K562 (cell line): ENCODE data around the gene CRLF1. TPM values are rescaled to one million over a fixed set of nuclear protein-coding genes. Genes with fewer than 3 reads are reported as not detected.
A peak's percentile ranks its signal among the peaks of the same experiment; 100 is the strongest.

Source experiments
- ATF7 ChIP-seq: fragments of 450-650 bp; IDR thresholded peaks from 2 replicates; pipeline ENCODE4 v1.7.1; 2014; ENCODE audit warnings: mild to moderate bottlenecking, moderate library complexity
- BRD9 ChIP-seq: fragments of 450-650 bp; IDR thresholded peaks from 2 replicates; pipeline ENCODE4 v1.6.1; 2018; ENCODE audit warnings: low read depth; ENCODE audit not compliant: partially characterized antibody
- BRF1 ChIP-seq: IDR thresholded peaks from 3 replicates; pipeline ENCODE4 v1.6.1; 2011; ENCODE audit warnings: borderline replicate concordance, mild to moderate bottlenecking; ENCODE audit not compliant: insufficient read length; ENCODE audit errors: extremely low read depth
- CBX1 ChIP-seq: sonication (generic); IDR thresholded peaks from 2 replicates; pipeline ENCODE4 v1.6.1; 2016; ENCODE audit warnings: antibody characterized with exemption, low read depth, mild to moderate bottlenecking
- CREB1 ChIP-seq, 2 experiments: sonication (generic) in 1 of 2; formaldehyde crosslinking in 1 of 2; IDR thresholded peaks; 2 replicates each; pipeline versions ENCODE4 v1.6.1 to v1.8.0; 2012 to 2022; ENCODE audit warnings: inconsistent platforms in 1 of 2, mild to moderate bottlenecking in 1 of 2, missing genetic modification reagents in 1 of 2, moderate library complexity in 1 of 2
- DLX4 ChIP-seq: fragments of 250-450 bp; sonication (Bioruptor Pico); IDR thresholded peaks from 2 replicates; pipeline ENCODE4 v1.6.1; 2021; ENCODE audit warnings: mild to moderate bottlenecking
- E2F6 ChIP-seq, 2 experiments: IDR thresholded peaks; 2 replicates each; pipeline ENCODE4 v1.6.1; 2011; ENCODE audit warnings: borderline replicate concordance in 1 of 2, control low read depth in 1 of 2, low read depth in 1 of 2, low read length in 1 of 2, mild to moderate bottlenecking in 1 of 2, mixed read lengths in 1 of 2, moderate library complexity in 1 of 2; ENCODE audit not compliant: insufficient read depth in 1 of 2, insufficient read length in 1 of 2, poor library complexity in 1 of 2, severe bottlenecking in 1 of 2; ENCODE audit errors: extremely low read depth in 1 of 2
- ESRRA ChIP-seq: fragments of 450-650 bp; IDR thresholded peaks from 2 replicates; pipeline ENCODE4 v1.6.1; 2014; ENCODE audit warnings: low read depth, mild to moderate bottlenecking, moderate library complexity, borderline replicate concordance
- HINFP ChIP-seq: fragments of 450-650 bp; conservative IDR thresholded peaks from 2 replicates; pipeline ENCODE4 v1.6.1; 2016; ENCODE audit warnings: missing genetic modification characterization, low read depth, mild to moderate bottlenecking, control low read depth, missing compliant biosample characterization
- MTA1 ChIP-seq: fragments of 450-650 bp; IDR thresholded peaks from 2 replicates; pipeline ENCODE4 v1.6.1; 2017; ENCODE audit warnings: borderline replicate concordance
- PPARD ChIP-seq: fragments of 250-450 bp; sonication (Bioruptor Pico); IDR thresholded peaks from 2 replicates; pipeline ENCODE4 v1.8.0; 2022; ENCODE audit warnings: inconsistent platforms, mild to moderate bottlenecking, moderate library complexity
- REST ChIP-seq, 2 experiments: fragments of 450-650 bp; formaldehyde crosslinking in 1 of 2; IDR thresholded peaks; 2 replicates each; pipeline versions ENCODE4 v1.4.0 to v1.6.1; 2014 to 2020; ENCODE audit warnings: mild to moderate bottlenecking in 2 of 2, borderline replicate concordance in 1 of 2, low read depth in 1 of 2
- SRF ChIP-seq, 2 experiments: fragments of 250-450, 450-650 bp in 1 of 2; sonication (Bioruptor Pico) in 1 of 2; sonication (generic) in 1 of 2; formaldehyde crosslinking; IDR thresholded peaks; 2 replicates each; pipeline versions ENCODE4 v1.5.0 to v1.5.1; 2020 to 2022; ENCODE audit warnings: mild to moderate bottlenecking in 1 of 2, missing genetic modification reagents in 1 of 2
- ZBED1 ChIP-seq: IDR thresholded peaks from 2 replicates; pipeline ENCODE4 v1.6.1; 2014
- ZNF316 ChIP-seq: fragments of 450-650 bp; IDR thresholded peaks from 2 replicates; pipeline ENCODE4 v1.6.1; 2016
- ZZZ3 ChIP-seq: fragments of 450-650 bp; IDR thresholded peaks from 2 replicates; pipeline ENCODE4 v1.6.1; 2016; ENCODE audit warnings: antibody characterized with exemption, mild to moderate bottlenecking, moderate library complexity
- polyA plus RNA-seq, 8 experiments: library from polyadenylated mRNA; depleted of rRNA in 4 of 8; stranded (reverse) in 5 of 8; unstranded in 3 of 8; fragments of >200 nt; fragmentation: Nextera tagmentation in 2 of 8; fragmentation: Illumina TruSeq in 1 of 8; extraction: Ambion mirVana in 2 of 8; extraction: Trizol in 1 of 8; gene quantifications; 2 replicates each; pipeline versions ENCODE4 v1.2.1 to v1.2.3, GENCODE V29; 2011 to 2014; ENCODE audit warnings: inconsistent platforms in 1 of 8, missing spikeins in 1 of 8
- total RNA-seq, 7 experiments: library from RNA; depleted of rRNA in 6 of 7; stranded (reverse); fragments of >200 nt in 6 of 7; fragmentation: Illumina TruSeq in 2 of 7; extraction: Trizol in 2 of 7; gene quantifications; 2 replicates each; pipeline versions ENCODE4 v1.2.1 to v1.2.3, GENCODE V29; 2011 to 2021; ENCODE audit warnings: low replicate concordance in 1 of 7

CRLF1 gene
- total and polyA plus RNA-seq, 9 of the 15 experiments (the other 6 are each of a cell fraction or from before 2014, with no cell fraction given), result 0.85 to 3.6 (median 1.7) TPM

GRCh38 chr19:18543814-18544475 lies 62.7 kb downstream of the CRLF1 start (continued):
- TF ChIP-seq DLX4 (no peak), ATF7 (peak; percentile 87), ESRRA (peak; percentile 66; the same call in 1 of the 2 replicates), SRF (CRISPR knock-in tag; IDR thresholded peaks at IDR 0.05) (peak in 1 of 2 experiments; percentile 60; a peak in 1 of 4 replicates), ZZZ3 (no peak), HINFP (tag) (no peak), E2F6 (IDR thresholded peaks at IDR 0.05; ENCODE audit: borderline replicate concordance in 1 of 2, extremely low read depth in 1 of 2, insufficient read depth in 1 of 2, insufficient read length in 1 of 2, low read depth in 1 of 2, low read length in 1 of 2, poor library complexity in 1 of 2, severe bottlenecking in 1 of 2) (peak in 1 of 2 experiments; percentile 33), BRF1 (no peak), CBX1 (no peak), CREB1 (IDR thresholded peaks at IDR 0.05) (peak; percentile 75), CREB1 (CRISPR knock-in tag; IDR thresholded peaks at IDR 0.05) (peak; percentile 73), REST (IDR thresholded peaks at IDR 0.05; ENCODE audit: borderline replicate concordance) (peak; percentile 66; the same call in 1 of the 2 replicates), REST (CRISPR knock-in tag; IDR thresholded peaks at IDR 0.05; ENCODE audit: low read depth) (no peak), PPARD (no peak), ZNF316 (no peak), BRD9 (peak; percentile 76), MTA1 (peak; percentile 86), ZBED1 (peak; percentile 82; the same call in 1 of the 2 replicates)
